ENCODE data around the gene NCAPG2.

DNA sequence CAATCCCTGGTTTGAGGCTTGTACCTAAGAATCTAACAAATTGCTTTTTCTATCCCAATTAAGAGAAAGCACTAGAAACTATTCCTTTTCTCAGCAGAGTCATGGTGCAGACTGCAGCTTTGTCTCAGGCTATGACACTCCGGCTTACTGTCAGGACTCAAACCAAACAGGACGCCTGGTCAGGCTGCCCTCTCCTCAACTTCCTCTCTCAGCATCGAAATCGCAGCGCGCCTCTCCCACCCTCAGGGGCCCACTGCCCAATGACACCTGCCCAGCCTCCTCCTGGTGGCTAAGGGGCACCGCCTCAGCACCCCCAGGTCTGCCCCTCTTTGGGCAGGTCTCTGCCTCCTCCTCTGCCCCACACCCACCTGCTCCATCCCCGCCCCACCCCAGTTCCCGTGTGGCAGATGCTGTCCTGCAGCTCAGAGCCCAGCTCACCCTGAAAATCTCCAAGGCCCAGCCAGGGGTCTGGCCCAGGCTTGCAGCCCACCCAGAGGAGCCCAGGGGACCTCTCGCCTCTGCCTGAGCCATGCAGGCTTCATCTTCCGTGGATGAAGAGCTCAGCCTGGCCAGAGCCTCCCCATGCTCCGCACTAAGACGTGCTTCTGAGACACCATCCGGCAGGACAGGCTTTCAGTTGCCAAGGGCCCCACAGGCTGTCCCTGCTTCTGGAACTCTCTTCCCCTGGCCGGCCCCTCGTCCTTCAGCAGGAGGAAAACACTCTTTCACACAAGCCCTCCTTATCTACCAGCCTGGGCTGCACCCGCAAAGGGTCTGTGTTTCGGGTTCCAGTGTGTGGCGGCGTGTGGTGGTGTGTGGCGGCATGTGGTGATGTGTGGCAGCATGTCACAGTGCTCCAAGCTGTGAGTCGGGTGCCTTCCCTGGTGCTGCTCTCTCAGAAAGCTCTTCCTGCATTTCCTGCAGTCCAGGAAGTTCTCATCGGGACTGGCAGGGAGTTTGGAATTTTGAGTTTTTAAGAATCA, 100.5 kb downstream of the NCAPG2 start:
- TF ChIP-seq, protein P1, sequence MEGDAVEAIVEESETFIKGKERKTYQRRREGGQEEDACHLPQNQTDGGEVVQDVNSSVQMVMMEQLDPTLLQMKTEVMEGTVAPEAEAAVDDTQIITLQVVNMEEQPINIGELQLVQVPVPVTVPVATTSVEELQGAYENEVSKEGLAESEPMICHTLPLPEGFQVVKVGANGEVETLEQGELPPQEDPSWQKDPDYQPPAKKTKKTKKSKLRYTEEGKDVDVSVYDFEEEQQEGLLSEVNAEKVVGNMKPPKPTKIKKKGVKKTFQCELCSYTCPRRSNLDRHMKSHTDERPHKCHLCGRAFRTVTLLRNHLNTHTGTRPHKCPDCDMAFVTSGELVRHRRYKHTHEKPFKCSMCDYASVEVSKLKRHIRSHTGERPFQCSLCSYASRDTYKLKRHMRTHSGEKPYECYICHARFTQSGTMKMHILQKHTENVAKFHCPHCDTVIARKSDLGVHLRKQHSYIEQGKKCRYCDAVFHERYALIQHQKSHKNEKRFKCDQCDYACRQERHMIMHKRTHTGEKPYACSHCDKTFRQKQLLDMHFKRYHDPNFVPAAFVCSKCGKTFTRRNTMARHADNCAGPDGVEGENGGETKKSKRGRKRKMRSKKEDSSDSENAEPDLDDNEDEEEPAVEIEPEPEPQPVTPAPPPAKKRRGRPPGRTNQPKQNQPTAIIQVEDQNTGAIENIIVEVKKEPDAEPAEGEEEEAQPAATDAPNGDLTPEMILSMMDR (conservative IDR thresholded peaks at IDR 0.05; ENCODE audit: low read depth in 2 of 2): no peak
- TF ChIP-seq EZH2phosphoT487 (IDR thresholded peaks at IDR 0.05; ENCODE audit: unreplicated experiment): no peak
- no peak for TF ChIP-seq EZH2 (IDR thresholded peaks at IDR 0.05; ENCODE audit: low read depth, unreplicated experiment)
- TF ChIP-seq STAT1 (IDR thresholded peaks at IDR 0.05; ENCODE audit: unreplicated experiment): no peak
- TF ChIP-seq, protein P2, sequence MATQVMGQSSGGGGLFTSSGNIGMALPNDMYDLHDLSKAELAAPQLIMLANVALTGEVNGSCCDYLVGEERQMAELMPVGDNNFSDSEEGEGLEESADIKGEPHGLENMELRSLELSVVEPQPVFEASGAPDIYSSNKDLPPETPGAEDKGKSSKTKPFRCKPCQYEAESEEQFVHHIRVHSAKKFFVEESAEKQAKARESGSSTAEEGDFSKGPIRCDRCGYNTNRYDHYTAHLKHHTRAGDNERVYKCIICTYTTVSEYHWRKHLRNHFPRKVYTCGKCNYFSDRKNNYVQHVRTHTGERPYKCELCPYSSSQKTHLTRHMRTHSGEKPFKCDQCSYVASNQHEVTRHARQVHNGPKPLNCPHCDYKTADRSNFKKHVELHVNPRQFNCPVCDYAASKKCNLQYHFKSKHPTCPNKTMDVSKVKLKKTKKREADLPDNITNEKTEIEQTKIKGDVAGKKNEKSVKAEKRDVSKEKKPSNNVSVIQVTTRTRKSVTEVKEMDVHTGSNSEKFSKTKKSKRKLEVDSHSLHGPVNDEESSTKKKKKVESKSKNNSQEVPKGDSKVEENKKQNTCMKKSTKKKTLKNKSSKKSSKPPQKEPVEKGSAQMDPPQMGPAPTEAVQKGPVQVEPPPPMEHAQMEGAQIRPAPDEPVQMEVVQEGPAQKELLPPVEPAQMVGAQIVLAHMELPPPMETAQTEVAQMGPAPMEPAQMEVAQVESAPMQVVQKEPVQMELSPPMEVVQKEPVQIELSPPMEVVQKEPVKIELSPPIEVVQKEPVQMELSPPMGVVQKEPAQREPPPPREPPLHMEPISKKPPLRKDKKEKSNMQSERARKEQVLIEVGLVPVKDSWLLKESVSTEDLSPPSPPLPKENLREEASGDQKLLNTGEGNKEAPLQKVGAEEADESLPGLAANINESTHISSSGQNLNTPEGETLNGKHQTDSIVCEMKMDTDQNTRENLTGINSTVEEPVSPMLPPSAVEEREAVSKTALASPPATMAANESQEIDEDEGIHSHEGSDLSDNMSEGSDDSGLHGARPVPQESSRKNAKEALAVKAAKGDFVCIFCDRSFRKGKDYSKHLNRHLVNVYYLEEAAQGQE (IDR thresholded peaks at IDR 0.05; ENCODE audit: unreplicated experiment): no peak
- TF ChIP-seq POLR2AphosphoS5 (IDR thresholded peaks at IDR 0.05; ENCODE audit: low read depth): no peak
- no peak for TF ChIP-seq NANOG (IDR thresholded peaks at IDR 0.05; ENCODE audit: borderline replicate concordance)
- TF ChIP-seq JUNB (IDR thresholded peaks at IDR 0.05; ENCODE audit: unreplicated experiment): no peak
- TF ChIP-seq, protein P3, sequence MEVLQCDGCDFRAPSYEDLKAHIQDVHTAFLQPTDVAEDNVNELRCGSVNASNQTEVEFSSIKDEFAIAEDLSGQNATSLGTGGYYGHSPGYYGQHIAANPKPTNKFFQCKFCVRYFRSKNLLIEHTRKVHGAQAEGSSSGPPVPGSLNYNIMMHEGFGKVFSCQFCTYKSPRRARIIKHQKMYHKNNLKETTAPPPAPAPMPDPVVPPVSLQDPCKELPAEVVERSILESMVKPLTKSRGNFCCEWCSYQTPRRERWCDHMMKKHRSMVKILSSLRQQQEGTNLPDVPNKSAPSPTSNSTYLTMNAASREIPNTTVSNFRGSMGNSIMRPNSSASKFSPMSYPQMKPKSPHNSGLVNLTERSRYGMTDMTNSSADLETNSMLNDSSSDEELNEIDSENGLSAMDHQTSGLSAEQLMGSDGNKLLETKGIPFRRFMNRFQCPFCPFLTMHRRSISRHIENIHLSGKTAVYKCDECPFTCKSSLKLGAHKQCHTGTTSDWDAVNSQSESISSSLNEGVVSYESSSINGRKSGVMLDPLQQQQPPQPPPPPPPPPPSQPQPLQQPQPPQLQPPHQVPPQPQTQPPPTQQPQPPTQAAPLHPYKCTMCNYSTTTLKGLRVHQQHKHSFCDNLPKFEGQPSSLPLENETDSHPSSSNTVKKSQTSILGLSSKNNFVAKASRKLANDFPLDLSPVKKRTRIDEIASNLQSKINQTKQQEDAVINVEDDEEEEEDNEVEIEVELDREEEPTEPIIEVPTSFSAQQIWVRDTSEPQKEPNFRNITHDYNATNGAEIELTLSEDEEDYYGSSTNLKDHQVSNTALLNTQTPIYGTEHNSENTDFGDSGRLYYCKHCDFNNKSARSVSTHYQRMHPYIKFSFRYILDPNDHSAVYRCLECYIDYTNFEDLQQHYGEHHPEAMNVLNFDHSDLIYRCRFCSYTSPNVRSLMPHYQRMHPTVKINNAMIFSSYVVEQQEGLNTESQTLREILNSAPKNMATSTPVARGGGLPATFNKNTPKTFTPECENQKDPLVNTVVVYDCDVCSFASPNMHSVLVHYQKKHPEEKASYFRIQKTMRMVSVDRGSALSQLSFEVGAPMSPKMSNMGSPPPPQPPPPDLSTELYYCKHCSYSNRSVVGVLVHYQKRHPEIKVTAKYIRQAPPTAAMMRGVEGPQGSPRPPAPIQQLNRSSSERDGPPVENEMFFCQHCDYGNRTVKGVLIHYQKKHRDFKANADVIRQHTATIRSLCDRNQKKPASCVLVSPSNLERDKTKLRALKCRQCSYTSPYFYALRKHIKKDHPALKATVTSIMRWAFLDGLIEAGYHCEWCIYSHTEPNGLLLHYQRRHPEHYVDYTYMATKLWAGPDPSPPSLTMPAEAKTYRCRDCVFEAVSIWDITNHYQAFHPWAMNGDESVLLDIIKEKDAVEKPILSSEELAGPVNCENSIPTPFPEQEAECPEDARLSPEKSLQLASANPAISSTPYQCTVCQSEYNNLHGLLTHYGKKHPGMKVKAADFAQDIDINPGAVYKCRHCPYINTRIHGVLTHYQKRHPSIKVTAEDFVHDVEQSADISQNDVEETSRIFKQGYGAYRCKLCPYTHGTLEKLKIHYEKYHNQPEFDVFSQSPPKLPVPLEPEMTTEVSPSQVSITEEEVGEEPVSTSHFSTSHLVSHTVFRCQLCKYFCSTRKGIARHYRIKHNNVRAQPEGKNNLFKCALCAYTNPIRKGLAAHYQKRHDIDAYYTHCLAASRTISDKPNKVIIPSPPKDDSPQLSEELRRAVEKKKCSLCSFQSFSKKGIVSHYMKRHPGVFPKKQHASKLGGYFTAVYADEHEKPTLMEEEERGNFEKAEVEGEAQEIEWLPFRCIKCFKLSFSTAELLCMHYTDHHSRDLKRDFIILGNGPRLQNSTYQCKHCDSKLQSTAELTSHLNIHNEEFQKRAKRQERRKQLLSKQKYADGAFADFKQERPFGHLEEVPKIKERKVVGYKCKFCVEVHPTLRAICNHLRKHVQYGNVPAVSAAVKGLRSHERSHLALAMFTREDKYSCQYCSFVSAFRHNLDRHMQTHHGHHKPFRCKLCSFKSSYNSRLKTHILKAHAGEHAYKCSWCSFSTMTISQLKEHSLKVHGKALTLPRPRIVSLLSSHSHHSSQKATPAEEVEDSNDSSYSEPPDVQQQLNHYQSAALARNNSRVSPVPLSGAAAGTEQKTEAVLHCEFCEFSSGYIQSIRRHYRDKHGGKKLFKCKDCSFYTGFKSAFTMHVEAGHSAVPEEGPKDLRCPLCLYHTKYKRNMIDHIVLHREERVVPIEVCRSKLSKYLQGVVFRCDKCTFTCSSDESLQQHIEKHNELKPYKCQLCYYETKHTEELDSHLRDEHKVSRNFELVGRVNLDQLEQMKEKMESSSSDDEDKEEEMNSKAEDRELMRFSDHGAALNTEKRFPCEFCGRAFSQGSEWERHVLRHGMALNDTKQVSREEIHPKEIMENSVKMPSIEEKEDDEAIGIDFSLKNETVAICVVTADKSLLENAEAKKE (CRISPR knock-in tag; IDR thresholded peaks at IDR 0.05): no peak

All from GM23338 (cell line).